ENCODE results near the gene CDKN2B. TPM values are rescaled to one million over a fixed set of nuclear protein-coding genes. Genes with fewer than 3 reads are reported as not detected.
"Not testable (repeated sequence)": the region's sequence is repeated elsewhere in the genome, so short reads cannot be mapped to it uniquely, and the experiment has no call there.

Gene CDKN2B, protein sequence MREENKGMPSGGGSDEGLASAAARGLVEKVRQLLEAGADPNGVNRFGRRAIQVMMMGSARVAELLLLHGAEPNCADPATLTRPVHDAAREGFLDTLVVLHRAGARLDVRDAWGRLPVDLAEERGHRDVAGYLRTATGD
- polyA plus RNA-seq (ENCODE audit: insufficient read length in 3 of 3), result under 1 TPM; 0.12 to 0.23 (median 0.19) TPM

DNA sequence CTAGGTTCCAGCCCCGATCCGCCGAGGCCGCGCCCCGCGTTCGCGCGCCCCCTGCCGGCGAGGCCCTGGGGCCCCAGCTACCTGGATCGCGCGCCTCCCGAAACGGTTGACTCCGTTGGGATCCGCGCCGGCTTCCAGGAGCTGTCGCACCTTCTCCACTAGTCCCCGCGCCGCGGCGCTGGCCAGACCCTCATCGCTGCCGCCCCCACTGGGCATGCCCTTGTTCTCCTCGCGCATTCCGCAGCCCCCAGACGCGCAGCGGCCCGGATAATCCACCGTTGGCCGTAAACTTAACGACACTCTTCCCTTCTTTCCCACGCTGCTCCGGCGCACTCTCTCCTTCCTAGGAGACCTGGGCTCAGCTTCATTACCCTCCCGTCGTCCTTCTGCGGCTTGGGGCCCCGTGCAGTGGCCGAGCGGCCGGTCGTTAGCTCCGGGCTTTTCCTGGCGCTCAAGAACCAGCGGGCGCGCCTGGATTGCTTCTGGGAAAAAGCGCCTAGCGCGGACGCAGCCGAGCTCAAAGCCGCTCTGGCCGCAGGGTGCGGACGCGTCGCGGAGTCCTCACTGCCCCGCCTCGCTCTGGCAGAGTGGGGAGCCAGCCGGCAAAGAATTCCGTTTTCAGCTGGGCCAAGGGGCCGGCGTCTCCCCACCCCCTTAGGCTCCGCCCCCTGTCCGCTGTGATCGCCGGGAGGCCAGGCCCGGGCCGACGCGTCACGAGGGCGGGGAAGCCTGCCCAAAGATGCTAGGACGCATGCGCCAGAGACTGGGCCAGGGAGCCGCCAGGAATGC, at the start of gene CDKN2B:
TSS of gene CDKN2B (minus strand) at position 589 of the 789 bp plus-strand sequence. CDS start at position 237, 352 bp downstream.
- DNase-seq (ENCODE audit: low read depth in 3 of 3, low spot score in 2 of 3), result peak in 2 of 3 donors; percentile 66 to 72

DNA sequence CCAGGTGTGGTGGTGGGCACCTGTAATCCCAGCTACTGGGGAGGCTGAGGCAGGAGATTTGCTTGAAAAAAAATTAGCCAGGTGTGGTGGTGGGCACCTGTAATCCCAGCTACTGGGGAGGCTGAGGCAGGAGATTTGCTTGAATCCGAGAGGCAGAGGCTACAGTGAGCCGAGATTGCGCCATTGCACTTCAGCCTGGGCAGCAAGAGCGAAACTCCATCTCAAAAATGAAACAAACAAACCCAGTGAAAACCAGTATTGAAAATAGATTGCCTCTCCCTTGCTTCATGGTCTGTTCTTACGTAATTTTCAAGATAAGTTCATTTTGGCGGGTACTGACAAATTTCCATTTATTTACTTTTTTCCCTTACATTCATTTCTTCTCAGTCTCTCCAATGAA, 48.9 kb upstream of the CDKN2B start:
- not testable (repeated sequence) for DNase-seq (ENCODE audit: low read depth in 3 of 3, low spot score in 2 of 3)

DNA sequence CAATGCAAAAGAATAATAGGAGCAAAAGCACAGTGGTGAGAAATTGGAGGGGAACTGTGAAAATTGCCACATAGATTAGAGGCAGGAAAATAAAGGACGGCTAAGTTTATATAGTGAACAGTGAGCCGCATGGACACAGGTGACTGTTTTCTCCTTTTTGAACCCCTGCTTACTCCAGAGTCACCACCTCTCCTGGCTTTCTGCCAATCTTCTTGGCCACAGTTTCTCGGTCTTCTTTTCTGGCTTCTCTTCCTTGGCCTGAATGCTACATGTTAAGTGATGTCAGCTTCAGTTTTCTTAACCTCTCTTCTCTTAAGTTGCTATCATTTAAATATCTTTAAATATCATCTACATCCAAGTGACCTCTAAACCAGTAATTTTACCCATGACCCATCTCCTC, 47.3 kb upstream of the CDKN2B start:
- no peak for DNase-seq (ENCODE audit: low read depth in 3 of 3, low spot score in 2 of 3)

DNA sequence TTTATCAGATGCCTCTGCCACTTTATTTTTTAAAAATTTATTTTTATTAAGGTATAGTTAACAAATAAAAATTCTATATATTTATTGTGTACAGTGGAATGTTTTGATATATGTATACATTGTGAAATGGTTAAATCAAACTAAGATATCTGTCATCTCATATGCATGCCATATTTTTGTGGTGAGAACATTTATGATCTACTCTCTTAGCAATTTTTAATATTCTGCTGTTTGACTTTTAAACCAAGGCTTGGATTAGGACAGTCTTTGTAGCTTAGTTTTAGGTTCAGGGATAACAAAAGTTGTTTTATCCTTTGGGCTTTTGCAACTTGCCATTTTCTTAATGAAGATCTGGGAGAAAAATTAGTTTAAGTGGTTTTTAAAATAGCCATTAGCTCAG, 46.0 kb upstream of the CDKN2B start:
- DNase-seq (ENCODE audit: low read depth in 3 of 3, low spot score in 2 of 3), result no peak

DNA sequence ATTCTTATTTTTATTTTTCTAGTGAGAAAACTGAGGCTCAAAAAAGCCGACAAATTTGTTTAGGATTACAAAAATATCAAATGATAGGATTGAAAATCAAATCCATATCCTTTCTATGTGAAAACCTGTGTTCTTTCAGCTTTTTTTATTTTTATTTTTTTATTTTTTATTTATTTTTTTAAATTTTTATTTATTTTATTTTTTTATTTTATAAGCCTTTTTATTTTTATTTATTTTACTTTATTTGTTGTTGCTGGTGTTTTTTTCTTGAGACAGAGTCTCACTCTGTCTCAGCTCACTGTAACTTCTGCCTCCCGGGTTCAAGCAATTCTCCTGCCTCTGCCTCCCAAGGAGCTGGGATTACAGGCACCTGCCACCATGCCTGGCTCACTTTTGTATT, 45.4 kb upstream of the CDKN2B start:
- DNase-seq (ENCODE audit: low read depth in 3 of 3, low spot score in 2 of 3), result no peak

DNA sequence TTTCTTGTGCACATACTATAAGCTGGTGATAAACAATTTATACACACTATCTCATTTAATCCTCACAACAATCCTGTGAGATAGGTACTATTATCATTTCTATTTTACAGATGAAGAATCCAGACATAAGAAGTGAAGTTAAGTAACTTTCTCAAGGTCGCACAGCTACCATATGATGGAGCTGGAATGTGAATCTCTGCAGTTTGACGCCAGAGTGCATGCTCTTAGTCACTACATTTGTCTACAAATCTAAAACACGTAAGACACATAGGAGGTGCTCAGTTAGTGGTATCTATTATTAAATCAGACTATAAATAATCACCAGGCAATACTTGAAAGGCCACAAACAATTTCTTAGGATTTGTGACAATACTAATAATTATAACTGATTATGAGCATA, 45.0 kb upstream of the CDKN2B start:
- DNase-seq (ENCODE audit: low read depth in 3 of 3, low spot score in 2 of 3), result no peak

DNA sequence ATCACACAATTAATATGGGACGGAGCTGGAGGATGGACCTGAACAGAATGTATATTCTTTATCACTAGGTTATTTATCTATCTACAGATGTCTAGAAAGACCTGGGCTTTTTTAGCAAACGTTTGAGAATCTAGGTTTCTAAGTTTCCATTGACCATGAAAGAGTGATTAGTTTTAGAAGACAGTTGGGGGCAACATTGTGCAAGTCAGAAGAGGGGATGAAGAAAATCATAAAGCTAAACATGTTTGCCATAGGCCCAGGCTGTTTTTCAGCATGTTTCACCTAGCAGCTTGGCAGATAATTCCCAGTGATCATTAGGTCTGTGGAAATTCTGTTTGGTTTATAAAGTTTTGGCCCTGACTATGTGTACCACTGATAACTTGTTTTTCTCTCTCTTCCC, 44.1 kb upstream of the CDKN2B start:
- DNase-seq (ENCODE audit: low read depth in 3 of 3, low spot score in 2 of 3), result no peak

DNA sequence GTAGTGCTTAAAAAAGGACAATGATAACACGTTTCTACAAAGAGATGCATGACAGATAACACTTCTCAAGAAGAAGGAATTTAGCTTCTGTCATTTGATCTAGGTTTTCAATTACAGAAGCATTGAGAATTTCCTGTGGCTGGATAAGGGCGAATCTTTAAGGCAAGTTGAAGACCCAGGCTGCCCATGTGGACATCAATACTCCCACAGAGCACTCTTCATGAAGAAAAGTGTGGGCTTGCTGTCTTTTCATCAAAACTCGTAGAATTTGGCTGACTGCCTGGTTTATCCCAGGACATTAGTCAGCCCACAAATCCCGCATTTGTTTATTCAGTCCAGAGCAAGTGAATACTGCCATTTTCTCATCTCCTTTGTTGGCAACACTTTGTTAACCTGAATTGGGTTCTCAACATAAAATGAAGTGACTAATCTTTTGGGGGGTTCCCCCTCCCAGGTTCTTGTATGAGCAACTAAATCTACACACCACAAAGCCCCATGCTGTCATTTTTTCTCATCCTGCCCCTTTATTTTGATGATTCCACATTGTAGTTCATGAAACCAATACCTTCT, 43.4 kb upstream of the CDKN2B start:
- no peak for DNase-seq (ENCODE audit: low read depth in 3 of 3, low spot score in 2 of 3)

DNA sequence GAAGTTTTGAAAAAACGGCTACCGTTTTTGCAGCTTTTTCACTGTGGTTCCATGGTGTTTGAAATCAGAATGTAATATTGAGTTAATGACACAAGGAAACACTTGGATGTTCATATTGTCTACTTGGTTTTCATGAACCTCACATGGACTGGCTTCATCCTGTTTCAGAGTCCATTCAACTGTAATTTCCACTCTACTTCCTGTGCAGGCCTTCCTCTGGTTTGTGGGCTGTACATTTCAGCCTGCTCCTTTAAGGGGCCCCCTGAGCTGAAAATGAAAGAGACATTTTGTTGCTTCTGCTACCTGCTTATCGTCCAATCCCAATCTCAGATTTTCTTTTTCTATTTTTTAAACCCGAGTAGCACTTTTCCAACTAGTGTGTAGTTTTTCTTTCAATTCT, 41.8 kb upstream of the CDKN2B start:
- no peak for DNase-seq (ENCODE audit: low read depth in 3 of 3, low spot score in 2 of 3)

DNA sequence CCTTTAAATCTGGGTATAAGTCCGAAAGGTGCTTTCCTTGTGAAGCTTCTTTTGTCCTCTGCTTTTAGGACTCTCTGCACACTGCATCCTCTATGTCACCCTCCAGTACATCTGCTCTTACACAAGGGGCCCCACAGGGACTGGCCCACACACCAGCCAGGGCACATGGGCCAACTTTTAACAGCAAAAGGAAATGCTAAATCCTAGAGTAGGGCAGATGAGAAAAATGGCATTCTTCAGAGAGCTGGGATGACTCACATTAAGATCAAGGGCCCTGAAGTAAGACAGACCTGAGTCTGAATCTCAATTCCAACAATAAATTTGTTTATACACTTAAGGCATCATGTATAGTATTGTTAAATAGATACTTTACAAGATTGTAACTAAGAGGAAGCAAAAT, 40.3 kb upstream of the CDKN2B start:
- no peak for DNase-seq (ENCODE audit: low read depth in 3 of 3, low spot score in 2 of 3)

DNA sequence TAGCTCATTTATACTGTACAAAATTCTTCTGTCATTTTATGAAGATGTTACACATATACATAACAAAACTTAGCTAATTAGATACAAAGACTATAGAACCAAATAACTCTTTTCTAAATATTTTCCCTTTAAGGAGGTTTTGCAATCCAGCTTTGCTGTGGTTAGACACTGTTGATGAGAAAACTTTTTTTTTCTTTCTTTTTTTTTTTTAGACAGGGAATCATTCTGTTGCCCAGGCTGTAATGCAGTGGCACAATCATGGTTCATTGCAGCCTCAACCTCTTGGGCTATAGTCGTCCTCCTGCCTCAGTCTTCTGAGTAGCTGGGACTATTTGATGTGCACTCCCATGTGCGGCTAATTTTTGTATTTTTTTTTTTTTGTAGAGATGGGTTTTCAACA, 38.5 kb upstream of the CDKN2B start:
- no peak for DNase-seq (ENCODE audit: low read depth in 3 of 3, low spot score in 2 of 3)

DNA sequence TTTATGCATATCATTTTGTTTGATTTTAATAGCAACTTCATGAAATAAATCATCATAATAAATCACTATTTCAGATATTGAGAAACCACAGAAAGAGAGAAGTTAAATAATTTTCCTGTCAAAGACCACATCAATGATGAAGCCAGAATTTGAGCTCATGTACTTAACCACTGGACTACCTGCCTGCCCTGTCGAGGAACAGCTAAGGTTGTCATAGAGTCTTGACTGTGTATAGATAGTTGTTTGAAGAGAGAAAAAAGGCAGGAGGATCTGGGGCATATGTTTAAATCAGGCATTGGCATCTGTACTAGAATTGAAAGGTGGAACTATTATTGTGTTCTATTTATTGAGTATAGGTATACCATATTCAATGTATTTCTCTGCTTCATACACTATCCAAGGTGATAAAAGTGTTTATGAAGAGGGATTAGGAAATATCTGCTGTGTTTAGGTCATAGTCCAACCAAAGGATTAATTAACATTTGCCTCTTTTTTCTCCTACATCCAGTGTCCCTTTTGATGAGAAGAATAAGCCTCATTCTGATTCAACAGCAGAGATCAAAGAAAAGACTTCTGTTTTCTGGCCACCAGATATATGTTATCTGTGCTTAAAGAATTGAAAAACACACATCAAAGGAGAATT, 37.3 kb upstream of the CDKN2B start:
- DNase-seq (ENCODE audit: low read depth in 3 of 3, low spot score in 2 of 3), result no peak

DNA sequence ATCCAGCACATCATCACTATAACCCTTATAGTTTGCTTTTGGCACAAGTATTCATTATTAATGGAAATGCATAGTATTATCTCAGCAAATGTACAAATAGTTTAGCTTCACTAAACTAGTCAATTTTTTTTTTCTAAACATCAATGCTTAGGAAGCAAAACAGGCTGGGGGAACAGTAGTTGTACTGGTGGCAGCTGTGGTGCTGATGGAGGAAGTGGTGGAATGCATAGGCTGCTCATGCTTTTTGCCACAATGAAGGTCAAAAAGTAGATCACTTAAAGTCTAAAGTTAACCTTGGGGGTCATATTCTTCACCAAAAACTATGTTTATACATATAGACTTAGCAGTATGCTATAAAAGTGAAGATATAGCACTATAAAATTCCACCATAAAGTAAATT, 36.3 kb upstream of the CDKN2B start:
- DNase-seq (ENCODE audit: low read depth in 3 of 3, low spot score in 2 of 3), result no peak

DNA sequence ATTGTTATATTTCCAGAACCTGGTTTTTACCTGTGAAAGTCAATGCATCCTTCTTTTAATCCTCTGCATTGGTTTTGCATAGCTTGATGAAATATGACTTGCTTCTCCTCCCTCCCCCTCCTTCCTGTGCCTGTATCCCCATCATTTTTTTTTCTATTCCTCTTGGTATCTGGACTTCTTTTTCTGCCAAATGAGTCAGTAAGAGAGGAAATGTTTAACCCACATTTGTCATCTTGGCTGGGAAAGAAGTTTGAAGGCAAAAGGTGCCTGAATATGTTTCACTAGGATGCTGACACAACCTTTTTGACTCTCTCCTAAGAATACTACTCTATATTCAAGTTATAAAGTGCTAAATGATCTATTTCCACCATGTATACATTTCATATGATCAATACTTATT, 35.5 kb upstream of the CDKN2B start:
- no peak for DNase-seq (ENCODE audit: low read depth in 3 of 3, low spot score in 2 of 3)

DNA sequence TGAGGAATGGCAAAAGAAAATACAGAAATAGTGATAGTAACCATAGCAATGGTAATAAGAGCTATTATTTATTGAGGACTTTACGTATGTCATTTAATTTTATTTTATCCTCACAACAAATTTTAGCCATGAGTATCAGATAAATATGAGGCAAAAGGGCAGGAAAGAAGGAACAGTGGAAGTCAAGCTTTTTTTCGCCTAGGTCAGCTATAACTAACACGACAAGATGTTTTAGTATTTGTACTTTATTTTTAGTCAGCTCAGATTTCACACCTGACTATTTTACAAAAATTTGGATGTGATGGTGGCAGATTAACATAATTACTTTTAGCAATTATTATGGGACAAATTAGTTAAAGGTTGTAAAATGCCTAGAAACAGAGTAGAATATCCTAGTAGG, 34.8 kb upstream of the CDKN2B start:
- no peak for DNase-seq (ENCODE audit: low read depth in 3 of 3, low spot score in 2 of 3)

DNA sequence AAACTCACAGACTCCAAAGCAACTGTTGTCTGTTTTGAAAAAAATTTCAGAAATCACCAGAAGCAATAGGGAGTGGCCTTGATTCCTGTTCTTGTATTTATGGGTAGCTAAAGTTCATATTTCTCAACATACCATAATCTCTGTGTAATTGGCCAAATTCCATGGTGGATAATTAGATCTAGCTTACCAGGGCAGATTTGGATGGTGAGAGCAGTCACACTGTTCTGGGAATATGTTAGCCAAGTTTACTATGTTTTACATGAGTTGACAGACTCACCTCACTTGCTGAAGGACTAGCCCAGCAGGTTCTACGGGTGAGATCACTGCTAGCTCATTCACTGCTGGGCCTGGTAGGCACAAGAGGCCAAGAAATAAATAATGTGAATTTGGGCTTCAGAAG, 32.7 kb upstream of the CDKN2B start:
- DNase-seq (ENCODE audit: low read depth in 3 of 3, low spot score in 2 of 3), result no peak

DNA sequence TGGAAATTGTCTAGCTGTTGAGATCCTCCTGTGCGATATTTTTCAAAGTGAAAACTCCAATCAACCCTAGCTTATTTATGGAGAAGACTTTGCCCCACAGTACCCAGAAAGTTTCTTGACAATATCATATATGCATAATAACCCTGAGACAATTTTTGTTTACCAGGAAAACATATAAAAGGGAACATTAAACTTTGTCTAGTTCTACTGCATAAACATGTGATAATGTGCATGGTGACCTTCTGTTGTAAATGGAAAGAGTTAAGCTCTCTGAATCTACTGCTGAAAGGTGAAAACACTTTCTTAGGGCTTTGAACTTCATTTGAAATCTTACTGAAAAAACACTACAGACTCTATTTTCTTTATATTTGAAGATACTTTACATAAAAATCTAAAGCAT, 32.2 kb upstream of the CDKN2B start:
- DNase-seq (ENCODE audit: low read depth in 3 of 3, low spot score in 2 of 3), result no peak

DNA sequence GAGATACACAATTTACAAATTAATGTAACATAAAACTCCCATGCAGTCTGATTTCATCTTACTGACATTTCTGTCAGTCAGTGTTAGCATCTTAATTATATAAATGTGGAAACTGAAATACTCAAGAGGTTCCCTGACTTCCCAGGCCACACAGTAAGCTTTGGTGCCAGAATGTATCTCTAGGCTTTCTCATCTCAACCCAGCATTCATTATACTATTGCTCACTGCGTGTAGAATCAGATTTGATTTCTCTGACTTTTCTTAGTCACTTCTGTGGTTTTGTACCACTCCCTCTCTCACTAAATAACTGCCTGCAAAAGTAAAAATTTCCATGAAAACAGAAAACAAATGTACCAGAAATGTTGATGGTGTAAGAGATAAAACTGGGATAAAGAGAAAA, 31.7 kb upstream of the CDKN2B start:
- no peak for DNase-seq (ENCODE audit: low read depth in 3 of 3, low spot score in 2 of 3)

DNA sequence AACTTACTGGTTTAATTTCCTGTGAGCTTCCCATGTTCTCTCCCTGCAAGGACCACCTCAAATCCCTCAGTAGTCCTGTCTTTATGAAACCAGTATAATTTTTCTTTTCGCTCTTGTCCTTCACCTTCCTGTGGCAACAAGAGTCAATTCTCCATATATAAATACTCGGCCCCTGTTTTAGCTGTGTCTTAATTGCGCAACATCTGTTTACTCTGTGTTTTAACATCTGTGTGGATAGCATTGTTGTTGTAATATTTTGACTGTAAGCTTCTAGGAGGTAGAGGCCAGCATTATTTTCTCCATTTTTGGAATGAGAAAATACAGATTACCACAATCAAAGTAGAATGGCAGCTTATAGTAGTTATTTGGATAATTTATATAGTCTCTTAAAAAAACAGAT, 30.2 kb upstream of the CDKN2B start:
- no peak for DNase-seq (ENCODE audit: low read depth in 3 of 3, low spot score in 2 of 3)

DNA sequence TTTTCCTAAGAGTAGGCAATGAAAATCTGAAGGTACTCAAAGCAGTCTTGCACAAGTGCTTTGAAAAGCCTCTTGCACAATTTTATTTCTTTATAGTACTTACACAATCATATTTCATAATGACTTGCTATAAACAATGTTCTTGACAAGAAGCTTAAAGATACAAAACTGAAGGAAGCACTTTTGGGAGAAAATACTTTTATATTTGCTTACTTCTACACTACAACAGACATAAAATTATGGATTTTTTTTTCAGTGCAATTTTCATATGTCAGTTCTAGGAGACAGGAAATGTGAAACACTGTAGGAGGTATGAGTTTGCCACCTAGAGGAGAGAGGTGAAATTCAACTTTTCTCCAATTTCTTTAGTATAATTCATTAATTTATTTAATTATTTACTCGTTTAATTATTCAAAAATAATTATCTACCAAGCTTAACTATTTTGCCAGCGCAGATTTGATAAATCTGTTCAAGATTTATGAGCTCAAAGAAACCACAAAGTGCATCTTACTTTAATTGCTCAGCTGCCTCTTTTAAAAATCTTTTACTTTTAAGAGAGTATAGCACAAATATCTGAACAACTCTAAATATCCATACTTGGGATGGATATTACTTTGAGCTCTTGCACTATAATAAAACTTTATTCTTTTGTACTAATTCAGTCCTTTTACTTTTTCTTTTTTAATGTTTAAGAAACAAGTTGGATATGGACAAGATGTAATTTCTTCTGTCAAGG, 29.0 kb upstream of the CDKN2B start:
- no peak for DNase-seq (ENCODE audit: low read depth in 3 of 3, low spot score in 2 of 3)
